Caco-2 (cell line): Measurements from ENCODE around the gene LRCH3. TPM values are rescaled to one million over a fixed set of nuclear protein-coding genes. Genes with fewer than 3 reads are reported as not detected.

ENCODE experiments used
- BruUV-seq: library from RNA; stranded (reverse); fragments of 400-500 nt; replicated peaks from 2 replicates; lab custom pipeline; 2021; lab: Mats Ljungman, UMichigan
- CTCF ChIA-PET: fragments of 300-600 bp; sonication (Branson Sonifier 250); formaldehyde crosslinking; loops from one replicate; lab custom pipeline; 2022; ENCODE audit warnings: antibody characterized with exemption; lab: Charles Lee
- POLR2A ChIA-PET: fragments of 300-600 bp; sonication (Branson Sonifier 250); formaldehyde crosslinking; loops from one replicate; lab custom pipeline; 2022; ENCODE audit warnings: antibody characterized with exemption; lab: Charles Lee
- DNase-seq, 2 experiments: peaks; one replicate each; pipeline versions ENCODE4 v3.0.0 to v3.0.0-alpha.2; 2020 to 2022
- H3K27me3 ChIP-seq: replicated peaks from 2 replicates; pipeline ENCODE4 v1.6.0; 2011; ENCODE audit warnings: low read length; ENCODE audit not compliant: control insufficient read depth, insufficient read depth
- H3K36me3 ChIP-seq: 2 replicates; pipeline ENCODE4 v1.5.1; 2011; ENCODE audit warnings: low read length; ENCODE audit not compliant: control insufficient read depth, insufficient read depth
- H3K4me1 ChIP-seq: fragments of 250-450 bp; sonication (Bioruptor Pico); 2 replicates; pipeline ENCODE4 v1.5.1; 2020; ENCODE audit warnings: mild to moderate bottlenecking
- H3K4me3 ChIP-seq: 2 replicates; pipeline ENCODE4 v1.5.1; 2011; ENCODE audit warnings: low read depth, mild to moderate bottlenecking, control low read depth, low read length
- H3K9me3 ChIP-seq: fragments of 250-450 bp; sonication (Bioruptor Pico); 2 replicates; pipeline ENCODE4 v1.5.1; 2020; ENCODE audit warnings: mild to moderate bottlenecking, moderate library complexity
- H3K27ac Mint-ChIP-seq: one replicate; pipeline ENCODE4 v1.8.0; 2022; ENCODE audit warnings: mixed read lengths; ENCODE audit not compliant: unreplicated experiment
- H3K27me3 Mint-ChIP-seq: one replicate; pipeline ENCODE4 v1.8.0; 2022; ENCODE audit warnings: mixed read lengths; ENCODE audit not compliant: insufficient read depth, unreplicated experiment
- H3K36me3 Mint-ChIP-seq: one replicate; pipeline ENCODE4 v1.8.0; 2022; ENCODE audit warnings: mild to moderate bottlenecking, mixed read lengths; ENCODE audit not compliant: insufficient read depth, unreplicated experiment
- H3K4me1 Mint-ChIP-seq: one replicate; pipeline ENCODE4 v1.8.0; 2022; ENCODE audit warnings: low read depth, mixed read lengths; ENCODE audit not compliant: unreplicated experiment
- H3K4me3 Mint-ChIP-seq: one replicate; pipeline ENCODE4 v1.8.0; 2022; ENCODE audit warnings: mild to moderate bottlenecking, moderate library complexity, mixed read lengths; ENCODE audit not compliant: unreplicated experiment
- H3K9me3 Mint-ChIP-seq: one replicate; pipeline ENCODE4 v1.8.0; 2022; ENCODE audit warnings: mixed read lengths; ENCODE audit not compliant: unreplicated experiment
- intact Hi-C: fragments of 100-400 bp; cut with micrococcal nuclease; formaldehyde crosslinking; loops from one replicate; pipeline ENCODE4 v1.10.0; 2022; ENCODE audit not compliant: unreplicated experiment
- total RNA-seq: library from RNA; stranded (reverse); gene quantifications from 2 replicates; pipeline ENCODE4 v1.2.3, GENCODE V29; 2022
- TF ChIP-seq, protein P1 (sequence below), 2 experiments: fragments of 200-600 bp in 1 of 2; IDR thresholded peaks; 1 replicate in 1 of 2; 2 replicates in 1 of 2; pipeline versions ENCODE4 v1.5.1 to v1.8.0; 2011 to 2022; ENCODE audit warnings: antibody characterized with exemption in 1 of 2, control low read depth in 1 of 2, inconsistent platforms in 1 of 2, low read depth in 1 of 2, low read length in 1 of 2, mild to moderate bottlenecking in 1 of 2, moderate library complexity in 1 of 2; ENCODE audit not compliant: insufficient read depth in 1 of 2, severe bottlenecking in 1 of 2, unreplicated experiment in 1 of 2

The LRCH3 gene
- total RNA-seq, 1 experiment from 2014 or later: 38.7 TPM

DNA sequence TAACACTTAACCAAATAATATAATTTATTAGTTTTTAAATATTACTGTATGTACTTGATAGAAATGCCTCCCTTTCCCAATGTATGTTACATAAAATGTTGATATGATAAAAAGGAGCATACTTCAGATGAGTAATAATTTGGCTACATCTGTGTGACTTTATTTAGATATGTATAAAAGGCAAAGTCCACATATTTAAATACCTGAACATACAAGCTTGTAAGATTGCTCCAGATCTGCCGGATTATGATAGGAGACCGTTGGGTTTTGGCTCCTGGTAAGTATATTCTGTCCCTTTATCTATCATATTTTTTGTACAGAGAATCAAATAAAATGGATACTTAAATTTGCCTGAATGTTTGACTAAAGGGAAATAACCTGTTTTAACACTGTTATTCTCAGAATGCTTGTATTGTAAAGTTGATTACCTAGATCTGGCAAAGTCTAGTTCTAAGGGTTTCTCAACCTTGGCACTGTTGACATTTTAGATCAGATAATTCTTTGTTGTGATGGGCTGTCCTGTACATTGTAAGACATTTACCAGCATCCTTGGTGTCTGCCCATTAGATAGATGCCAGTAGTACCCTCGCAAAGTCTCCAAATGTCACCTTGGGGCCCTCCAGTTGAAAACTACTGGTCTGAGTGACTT, 38.5 kb downstream of the LRCH3 start:
- H3K4me3 Mint-ChIP-seq: no peak overlapping the region
- ChIA-PET CTCF (no interaction called here), POLR2A (no interaction called here)
- no peak overlapping the region for H3K4me3 ChIP-seq
- H3K36me3 ChIP-seq: no peaks in the 10 kb centered on the region
- no peaks in the 10 kb centered on the region for H3K27me3 Mint-ChIP-seq
- no peaks in the 10 kb centered on the region for H3K9me3 Mint-ChIP-seq
- TF ChIP-seq, protein P1, sequence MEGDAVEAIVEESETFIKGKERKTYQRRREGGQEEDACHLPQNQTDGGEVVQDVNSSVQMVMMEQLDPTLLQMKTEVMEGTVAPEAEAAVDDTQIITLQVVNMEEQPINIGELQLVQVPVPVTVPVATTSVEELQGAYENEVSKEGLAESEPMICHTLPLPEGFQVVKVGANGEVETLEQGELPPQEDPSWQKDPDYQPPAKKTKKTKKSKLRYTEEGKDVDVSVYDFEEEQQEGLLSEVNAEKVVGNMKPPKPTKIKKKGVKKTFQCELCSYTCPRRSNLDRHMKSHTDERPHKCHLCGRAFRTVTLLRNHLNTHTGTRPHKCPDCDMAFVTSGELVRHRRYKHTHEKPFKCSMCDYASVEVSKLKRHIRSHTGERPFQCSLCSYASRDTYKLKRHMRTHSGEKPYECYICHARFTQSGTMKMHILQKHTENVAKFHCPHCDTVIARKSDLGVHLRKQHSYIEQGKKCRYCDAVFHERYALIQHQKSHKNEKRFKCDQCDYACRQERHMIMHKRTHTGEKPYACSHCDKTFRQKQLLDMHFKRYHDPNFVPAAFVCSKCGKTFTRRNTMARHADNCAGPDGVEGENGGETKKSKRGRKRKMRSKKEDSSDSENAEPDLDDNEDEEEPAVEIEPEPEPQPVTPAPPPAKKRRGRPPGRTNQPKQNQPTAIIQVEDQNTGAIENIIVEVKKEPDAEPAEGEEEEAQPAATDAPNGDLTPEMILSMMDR (IDR thresholded peaks at IDR 0.05; ENCODE audit: insufficient read depth in 1 of 2, low read depth in 1 of 2, low read length in 1 of 2, severe bottlenecking in 1 of 2, unreplicated experiment in 1 of 2): no peak
- H3K9me3 ChIP-seq: no peaks in the 10 kb centered on the region
- intact Hi-C loops: no loop called here
- H3K4me1 Mint-ChIP-seq: peaks cover 1% of the 10 kb centered on the region
- no peak overlapping the region for H3K27ac Mint-ChIP-seq
- no TSS peak for BruUV-seq
- H3K36me3 Mint-ChIP-seq: peaks cover 44% of the 10 kb centered on the region
- no peak for DNase-seq
- no peaks in the 10 kb centered on the region for H3K27me3 ChIP-seq
- no peaks in the 10 kb centered on the region for H3K4me1 ChIP-seq

DNA sequence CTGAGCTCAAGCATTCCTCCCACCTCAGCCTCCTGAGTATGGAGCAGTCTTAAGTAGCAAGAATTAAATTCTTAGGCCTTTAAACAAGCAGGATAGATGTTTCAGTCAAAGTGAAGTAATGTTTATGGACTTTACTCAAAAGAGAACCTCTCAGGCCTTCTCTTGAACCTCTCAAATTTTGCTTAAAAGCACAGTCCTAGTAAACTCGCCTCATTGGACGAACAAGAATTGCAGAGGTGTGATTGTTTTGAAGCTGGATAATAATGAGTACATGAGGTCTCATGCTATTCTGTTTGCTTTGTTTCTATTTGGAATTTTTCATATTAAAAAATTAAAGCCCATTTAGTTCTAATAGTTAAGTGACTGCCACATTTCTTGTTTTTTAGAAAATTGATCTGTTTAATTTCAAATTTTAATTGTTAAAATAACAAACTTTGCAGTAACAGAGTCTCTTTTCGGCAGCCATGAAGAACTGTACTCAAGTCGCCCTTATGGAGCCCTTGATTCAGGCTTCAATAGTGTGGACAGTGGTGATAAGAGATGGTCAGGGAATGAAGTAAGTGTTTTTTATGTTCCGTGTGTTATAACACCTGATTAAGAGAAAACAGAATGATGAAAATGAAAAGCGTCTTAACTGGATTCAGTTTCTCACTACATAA, 39.4 kb downstream of the LRCH3 start:
- Mint-ChIP-seq H3K9me3 (no peaks in the 10 kb centered on the region), H3K36me3 (peaks cover 41% of the 10 kb centered on the region), H3K4me1 (no peaks in the 10 kb centered on the region), H3K27me3 (no peaks in the 10 kb centered on the region), H3K4me3 (no peak overlapping the region), H3K27ac (no peak overlapping the region)
- DNase-seq: no peak
- POLR2A ChIA-PET: no interaction called here
- TF ChIP-seq, protein P1 (IDR thresholded peaks at IDR 0.05; ENCODE audit: insufficient read depth in 1 of 2, low read depth in 1 of 2, low read length in 1 of 2, severe bottlenecking in 1 of 2, unreplicated experiment in 1 of 2): no peak
- Histone ChIP-seq H3K36me3 (no peaks in the 10 kb centered on the region), H3K27me3 (no peaks in the 10 kb centered on the region), H3K4me3 (no peak overlapping the region), H3K4me1 (no peaks in the 10 kb centered on the region), H3K9me3 (no peaks in the 10 kb centered on the region)
- intact Hi-C loops: no loop called here
- CTCF ChIA-PET: no interaction called here
- no TSS peak for BruUV-seq

DNA sequence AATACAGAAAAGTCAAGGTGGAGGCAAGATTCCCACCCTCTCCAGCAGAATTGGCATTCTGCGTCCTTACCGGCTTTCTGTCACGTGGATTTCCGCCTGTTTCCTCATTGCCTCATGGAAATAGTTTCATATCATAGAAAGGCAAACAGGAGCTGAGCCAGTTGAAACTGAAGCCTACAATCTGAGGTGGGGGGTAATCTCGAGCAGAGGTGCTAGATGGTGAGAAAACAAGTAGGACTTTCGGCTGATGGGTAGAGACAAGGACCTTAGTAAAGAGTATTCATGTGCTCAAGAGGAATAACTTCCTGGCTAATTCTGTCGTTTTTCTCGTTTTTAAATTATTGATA, 39.9 kb downstream of the LRCH3 start:
- Mint-ChIP-seq H3K4me3 (no peak overlapping the region), H3K27ac (no peak overlapping the region), H3K9me3 (no peaks in the 10 kb centered on the region), H3K36me3 (peaks cover 45% of the 10 kb centered on the region), H3K4me1 (no peaks in the 10 kb centered on the region), H3K27me3 (no peaks in the 10 kb centered on the region)
- Histone ChIP-seq H3K4me1 (no peaks in the 10 kb centered on the region), H3K4me3 (no peak overlapping the region), H3K36me3 (no peaks in the 10 kb centered on the region; the same call in 1 of the 2 replicates), H3K27me3 (no peaks in the 10 kb centered on the region), H3K9me3 (no peaks in the 10 kb centered on the region)
- POLR2A ChIA-PET: no interaction called here
- intact Hi-C loops: no loop called here
- no TSS peak for BruUV-seq
- DNase-seq: no peak
- CTCF ChIA-PET: no interaction called here
- TF ChIP-seq, protein P1 (IDR thresholded peaks at IDR 0.05; ENCODE audit: insufficient read depth in 1 of 2, low read depth in 1 of 2, low read length in 1 of 2, severe bottlenecking in 1 of 2, unreplicated experiment in 1 of 2): no peak
